Testis (tissue), 3 donors: ENCODE results near the gene LY6G6C. TPM values are rescaled to one million over a fixed set of nuclear protein-coding genes. Genes with fewer than 3 reads are reported as not detected.

Source experiments
- DNase-seq: peaks from one replicate; pipeline ENCODE4 v3.0.0-alpha.2; 2019
- H3K27ac ChIP-seq, 2 donors: fragments of 200-600 bp; sonication (generic); one replicate each; pipeline ENCODE4 v1.5.1; 2019
- H3K27me3 ChIP-seq: fragments of 200-600 bp; sonication (generic); one replicate; pipeline ENCODE4 v1.5.1; 2019
- H3K36me3 ChIP-seq: fragments of 200-600 bp; sonication (generic); one replicate; pipeline ENCODE4 v1.5.1; 2017; ENCODE audit warnings: low read depth; ENCODE audit errors: missing control alignments
- H3K4me1 ChIP-seq: fragments of 200-600 bp; sonication (generic); one replicate; pipeline ENCODE4 v1.5.1; 2019
- H3K4me3 ChIP-seq, 2 donors: fragments of 200-600 bp; sonication (generic); one replicate each; pipeline ENCODE4 v1.5.1; 2017 to 2019
- H3K9me3 ChIP-seq: fragments of 200-600 bp; sonication (generic); one replicate; pipeline ENCODE4 v1.5.1; 2017
- CTCF ChIP-seq, 3 experiments: fragments of 450-650 bp in 2 of 3; fragments of 200-600 bp in 1 of 3; sonication (generic) in 1 of 3; IDR thresholded peaks; one replicate each; pipeline ENCODE4 v1.5.1; 2016 to 2019; ENCODE audit warnings: antibody characterized with exemption in 3 of 3, mild to moderate bottlenecking in 2 of 3, moderate library complexity in 1 of 3
- POLR2A ChIP-seq: fragments of 450-650 bp; IDR thresholded peaks from one replicate; pipeline ENCODE4 v1.6.1; 2017; ENCODE audit warnings: antibody characterized with exemption, mild to moderate bottlenecking, moderate library complexity
- WGBS, 2 donors: methylation state at CpG; one replicate each; pipeline ENCODE4 v1.1.5; 2018; 5-methylcytosine and 5-hydroxymethylcytosine counted together
- intact Hi-C: fragments of 100-400 bp; cut with DNase I; formaldehyde crosslinking; loops from one replicate; pipeline ENCODE4 v1.15.1; 2023; ENCODE audit warnings: low total_unique reads
- polyA plus RNA-seq: library from polyadenylated mRNA; stranded (reverse); fragments of 350-450 nt; fragmentation: Illumina TruSeq; extraction: RNeasy Lipid Tissue Mini Kit (QIAGEN cat#74804); gene quantifications from one replicate; pipeline ENCODE4 v1.2.3, GENCODE V29; 2014; ENCODE audit warnings: low read depth, low replicate concordance; ENCODE audit not compliant: insufficient read depth
- total RNA-seq, 2 donors: library from RNA; depleted of rRNA; stranded (reverse); fragments of >200 nt; gene quantifications; one replicate each; pipeline ENCODE4 v1.2.3, GENCODE V29; 2016

LY6G6C gene
- total and polyA plus RNA-seq, 3 donors from 2014 or later = 0.39 to 1.4 TPM; not detected in 1

- DNase-seq = peak; percentile 87
- peak within 1 kb of the TSS; percentile 86 to 87 for H3K27ac ChIP-seq
- H3K4me3 ChIP-seq = peak within 1 kb of the TSS; percentile 47 to 71
- WGBS, 2 donors = 22 to 37% methylated on average over 22 to 24 of the region's 24 CpGs
- H3K4me1 ChIP-seq = peaks cover 26% of the 10 kb centered on the region
- no peaks in the 10 kb centered on the region for H3K9me3 ChIP-seq
- H3K27me3 ChIP-seq = no peaks in the 10 kb centered on the region
- H3K36me3 ChIP-seq = no peaks in the 10 kb centered on the region
- intact Hi-C loops = no loop called here
- peak; percentile 91 for TF ChIP-seq POLR2A
- TF ChIP-seq CTCF (IDR thresholded peaks at IDR 0.05) = no peak
These were observed 14.6 kb upstream of the LY6G6C start, which contains the start of gene CLIC1 for GRCh38 chr6:31736021-31736767. Gene CLIC1, minus strand, starts transcription at chr6:31736530. Its CDS starts 230 bp downstream, at chr6:31736300.

- Histone ChIP-seq H3K4me1 (peaks cover 21% of the 10 kb centered on the region), H3K9me3 (no peaks in the 10 kb centered on the region), H3K27ac (peak overlapping the region; percentile 86 to 87), H3K27me3 (no peaks in the 10 kb centered on the region), H3K36me3 (no peaks in the 10 kb centered on the region), H3K4me3 (peak overlapping the region; percentile 47 to 71)
- WGBS, 2 donors = 21 to 24% methylated on average over 18 of the region's 18 CpGs
- DNase-seq = peak; percentile 52
- intact Hi-C loops = no loop called here
- TF ChIP-seq POLR2A (no peak), CTCF (IDR thresholded peaks at IDR 0.05) (no peak)
These were observed 13.4 kb upstream of the LY6G6C start for GRCh38 chr6:31734821-31735406.

- DNase-seq = no peak
- H3K27me3 ChIP-seq = no peaks in the 10 kb centered on the region
- intact Hi-C loops = no loop called here
- H3K4me1 ChIP-seq = peaks cover 21% of the 10 kb centered on the region
- H3K27ac ChIP-seq = peak overlapping the region; percentile 86 to 87
- H3K4me3 ChIP-seq = peak overlapping the region in 1 of 2 donors; percentile 71
- 77% methylated on average over 2 of the region's 2 CpGs; no CpG with 5 or more reads in 1 of the 2 donors for WGBS, 2 donors
- TF ChIP-seq CTCF (IDR thresholded peaks at IDR 0.05) (no peak), POLR2A (no peak)
- no peaks in the 10 kb centered on the region for H3K9me3 ChIP-seq
- no peaks in the 10 kb centered on the region for H3K36me3 ChIP-seq
These were observed 12.8 kb upstream of the LY6G6C start for GRCh38 chr6:31734247-31734820.

- WGBS, 2 donors = 87 to 89% methylated on average over 4 of the region's 4 CpGs
- H3K27me3 ChIP-seq = no peaks in the 10 kb centered on the region
- no peak overlapping the region for H3K27ac ChIP-seq
- TF ChIP-seq CTCF (IDR thresholded peaks at IDR 0.05) = no peak
- no peak for TF ChIP-seq POLR2A
- no peaks in the 10 kb centered on the region for H3K9me3 ChIP-seq
- intact Hi-C loops = no loop called here
- H3K36me3 ChIP-seq = no peaks in the 10 kb centered on the region
- no peak overlapping the region for H3K4me3 ChIP-seq
- DNase-seq = no peak
- peaks cover 18% of the 10 kb centered on the region for H3K4me1 ChIP-seq
These were observed 12.2 kb upstream of the LY6G6C start for GRCh38 chr6:31733734-31734133.
